Raji (cell line): ENCODE data around the gene CCNI.

Experiments
- POLR2A ChIP-seq: IDR thresholded peaks from 2 replicates; pipeline ENCODE4 v1.6.1; 2011; ENCODE audit warnings: low read depth, low read length, control low read depth; ENCODE audit not compliant: insufficient read depth

The CCNI gene

DNA sequence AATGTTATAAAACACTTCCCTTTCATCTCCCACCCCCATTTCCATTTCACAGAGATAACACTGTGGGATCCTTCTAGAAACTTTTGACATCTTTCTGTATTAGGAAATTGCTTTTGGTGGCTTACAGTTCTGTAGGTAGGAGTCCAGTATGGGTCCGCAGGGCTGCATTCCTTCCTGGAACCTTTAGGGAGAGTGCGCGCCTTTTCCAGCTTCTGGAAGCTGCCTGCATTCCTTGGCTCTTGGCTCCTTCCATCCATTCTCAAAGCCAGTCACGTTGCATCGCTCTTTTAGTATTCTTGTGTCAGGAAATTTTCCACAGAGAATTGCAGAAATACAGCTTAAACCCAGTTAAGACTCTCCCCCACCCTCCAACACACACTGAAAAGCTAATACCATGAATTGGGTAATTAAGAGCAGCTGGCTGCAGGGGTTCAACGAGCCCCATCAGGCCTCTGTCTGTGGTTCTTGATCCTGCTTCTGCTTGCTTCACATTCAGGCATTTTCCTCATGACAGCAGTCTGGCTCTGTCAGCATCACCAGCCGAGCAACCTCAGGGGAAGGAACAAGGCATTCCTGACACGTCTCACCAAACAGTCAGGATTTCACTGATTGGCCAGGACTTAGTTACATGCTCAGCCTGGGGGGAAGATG lies 77.4 kb downstream of the CCNI start:
- no peak for TF ChIP-seq POLR2A

DNA sequence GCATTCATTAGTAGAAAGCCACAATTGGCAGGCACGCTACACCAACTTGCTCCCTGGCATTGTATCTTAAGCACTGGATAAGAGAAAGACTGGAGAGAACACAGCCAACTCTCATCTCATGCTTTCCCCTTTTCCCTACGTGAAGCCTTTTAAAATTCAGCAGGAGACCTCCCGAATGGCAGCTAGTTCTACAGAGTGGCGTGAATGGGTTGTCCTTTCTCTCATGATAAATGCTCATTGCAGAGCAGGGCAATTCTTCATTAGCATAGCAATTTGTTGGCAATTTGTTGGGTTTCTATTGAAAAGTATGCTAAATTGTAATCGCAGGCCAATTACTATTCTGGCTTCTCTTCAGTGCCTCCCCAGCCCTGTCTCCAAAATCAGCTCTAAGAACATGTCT lies 78.3 kb downstream of the CCNI start:
- TF ChIP-seq POLR2A = no peak
